Stimulated activated CD8-positive, alpha-beta memory T cell treated with anti-CD3 and anti-CD28 coated beads, Interleukin-12 subunit alpha, Interleukin-12 subunit beta, amount 100 ng/mL, for 24 hours (primary cell): ENCODE data around the gene COL4A2.

Source experiments
- DNase-seq: peaks from one replicate; pipeline ENCODE4 v3.0.0-alpha.2; 2020; ENCODE audit errors: extremely low read depth

COL4A2 gene

GRCh38 chr13:110454956-110455355 is 147.9 kb downstream of the COL4A2 start:
- DNase-seq, result no peak

- DNase-seq, result no peak
These were observed 148.4 kb downstream of the COL4A2 start for GRCh38 chr13:110455444-110455843.

GRCh38 chr13:110455941-110456340 is 148.9 kb downstream of the COL4A2 start:
- DNase-seq, result peak; percentile 27

- no peak for DNase-seq
These were observed 149.5 kb downstream of the COL4A2 start for GRCh38 chr13:110456550-110456949.

DNA sequence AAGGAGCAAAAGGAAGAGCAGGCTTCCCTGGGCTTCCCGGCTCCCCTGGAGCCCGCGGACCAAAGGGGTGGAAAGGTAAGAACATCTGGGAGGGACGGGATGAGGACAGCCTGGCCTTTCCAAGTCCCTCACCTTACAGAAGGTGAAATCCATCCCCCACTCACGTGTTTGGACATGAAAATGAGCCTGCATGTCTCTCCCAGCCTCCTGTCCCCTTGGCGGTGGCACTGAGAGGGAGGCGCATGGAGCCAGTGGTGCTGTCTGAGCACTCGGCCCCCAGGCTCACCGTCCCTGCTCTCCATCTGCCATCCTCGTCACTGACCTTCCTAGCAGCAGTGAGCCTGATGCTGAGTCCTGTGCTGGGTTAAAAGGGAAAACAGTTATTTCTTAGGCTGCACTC is 150.3 kb downstream of the COL4A2 start:
- DNase-seq, result no peak

DNA sequence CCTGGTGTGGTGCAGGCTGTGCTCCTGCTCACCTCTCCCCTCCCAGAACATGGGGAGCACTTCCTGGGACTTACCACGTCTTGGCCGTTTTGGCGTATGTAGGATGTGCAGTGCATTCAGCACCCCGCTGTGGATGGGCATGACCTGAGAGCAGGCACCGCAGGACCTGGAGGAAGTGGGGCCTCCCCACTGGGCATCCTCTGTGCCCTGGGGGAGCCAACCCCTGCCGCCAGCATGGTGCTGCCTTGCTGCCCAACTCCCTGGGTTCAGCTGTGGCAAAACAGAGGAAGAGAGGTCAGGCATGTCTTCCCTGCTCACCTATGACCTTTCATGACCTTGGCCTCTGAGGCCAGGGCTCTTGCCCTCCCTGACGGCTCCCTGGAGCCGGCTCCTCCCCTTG is 150.9 kb downstream of the COL4A2 start:
- no peak for DNase-seq

DNA sequence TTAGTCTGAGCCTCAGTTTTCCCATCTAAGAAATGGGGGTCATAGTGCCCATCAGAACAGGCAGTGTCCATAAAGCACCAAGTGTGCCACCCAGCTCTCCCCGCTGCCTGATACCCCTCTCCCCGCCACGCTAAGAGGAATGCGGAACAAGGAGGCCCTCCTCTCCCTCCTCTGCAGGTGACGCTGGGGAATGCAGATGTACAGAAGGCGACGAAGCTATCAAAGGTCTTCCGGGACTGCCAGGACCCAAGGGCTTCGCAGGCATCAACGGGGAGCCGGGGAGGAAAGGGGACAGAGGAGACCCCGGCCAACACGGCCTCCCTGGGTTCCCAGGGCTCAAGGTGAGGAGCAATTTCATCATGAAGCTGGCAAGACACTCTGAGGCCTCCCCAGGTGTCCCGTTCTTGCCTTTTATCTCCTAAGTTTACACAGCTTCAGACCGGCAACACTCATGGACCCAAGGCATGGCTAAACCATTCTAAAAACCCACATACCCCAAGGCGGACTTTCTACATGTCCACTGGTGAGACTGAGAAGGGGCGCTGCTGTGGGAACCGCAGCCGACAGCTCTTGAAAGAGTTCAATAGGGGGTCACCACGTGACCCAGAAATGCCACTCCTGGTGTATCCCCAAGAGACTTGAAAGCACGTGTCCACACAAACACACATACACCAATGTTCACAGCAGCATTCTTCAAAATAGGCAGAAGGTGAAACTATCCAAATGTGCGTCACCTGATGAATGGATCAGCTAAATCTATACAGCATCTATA is 151.7 kb downstream of the COL4A2 start:
- no peak for DNase-seq

DNA sequence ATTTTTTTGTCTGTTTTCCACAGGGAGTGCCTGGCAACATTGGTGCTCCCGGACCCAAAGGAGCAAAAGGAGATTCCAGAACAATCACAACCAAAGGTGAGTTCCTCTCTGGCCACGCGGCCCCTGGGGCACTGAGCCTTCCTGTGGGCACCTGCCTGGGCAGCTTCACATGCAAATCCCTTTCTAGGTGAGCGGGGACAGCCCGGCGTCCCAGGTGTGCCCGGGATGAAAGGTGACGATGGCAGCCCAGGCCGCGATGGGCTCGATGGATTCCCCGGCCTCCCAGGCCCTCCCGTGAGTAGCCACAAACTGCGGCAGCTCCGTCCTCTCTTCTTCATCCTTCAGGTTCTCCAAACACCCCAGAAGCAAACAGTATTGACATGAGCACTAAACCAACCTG is 155.0 kb downstream of the COL4A2 start:
- DNase-seq, result no peak

- no peak for DNase-seq
These were observed 156.1 kb downstream of the COL4A2 start for GRCh38 chr13:110463156-110463555.

DNA sequence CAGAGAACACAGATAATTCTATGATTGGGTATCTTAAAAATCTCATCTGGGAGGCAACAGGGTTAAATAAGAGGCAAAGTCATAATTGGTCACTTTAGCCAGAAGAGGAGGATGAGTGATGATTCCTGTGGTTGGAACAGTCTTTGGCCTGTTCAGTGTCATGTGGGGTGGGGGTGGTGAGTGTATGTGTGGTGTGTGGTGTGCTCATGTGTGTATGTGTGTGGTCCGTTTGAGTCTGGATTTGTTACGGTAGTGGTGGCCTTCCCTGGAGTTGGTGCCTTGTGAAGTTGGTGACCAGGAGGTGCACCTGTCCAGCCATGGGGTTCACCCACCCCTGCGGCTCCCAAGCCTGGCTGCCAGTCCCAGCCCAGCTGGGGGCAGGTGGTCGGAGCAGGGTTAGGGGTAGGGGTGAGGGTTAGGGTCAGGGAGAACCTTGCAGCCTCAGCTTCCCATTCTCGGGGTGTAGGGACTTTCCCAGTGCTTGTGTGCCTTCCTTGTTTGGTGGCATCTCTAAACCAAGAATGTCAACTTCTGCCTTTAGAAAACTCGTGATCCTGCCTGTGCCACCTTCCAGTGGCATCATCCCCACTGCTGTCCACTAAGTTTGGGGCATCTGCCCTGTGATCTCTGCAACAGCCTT is 156.9 kb downstream of the COL4A2 start:
- DNase-seq, result no peak

DNA sequence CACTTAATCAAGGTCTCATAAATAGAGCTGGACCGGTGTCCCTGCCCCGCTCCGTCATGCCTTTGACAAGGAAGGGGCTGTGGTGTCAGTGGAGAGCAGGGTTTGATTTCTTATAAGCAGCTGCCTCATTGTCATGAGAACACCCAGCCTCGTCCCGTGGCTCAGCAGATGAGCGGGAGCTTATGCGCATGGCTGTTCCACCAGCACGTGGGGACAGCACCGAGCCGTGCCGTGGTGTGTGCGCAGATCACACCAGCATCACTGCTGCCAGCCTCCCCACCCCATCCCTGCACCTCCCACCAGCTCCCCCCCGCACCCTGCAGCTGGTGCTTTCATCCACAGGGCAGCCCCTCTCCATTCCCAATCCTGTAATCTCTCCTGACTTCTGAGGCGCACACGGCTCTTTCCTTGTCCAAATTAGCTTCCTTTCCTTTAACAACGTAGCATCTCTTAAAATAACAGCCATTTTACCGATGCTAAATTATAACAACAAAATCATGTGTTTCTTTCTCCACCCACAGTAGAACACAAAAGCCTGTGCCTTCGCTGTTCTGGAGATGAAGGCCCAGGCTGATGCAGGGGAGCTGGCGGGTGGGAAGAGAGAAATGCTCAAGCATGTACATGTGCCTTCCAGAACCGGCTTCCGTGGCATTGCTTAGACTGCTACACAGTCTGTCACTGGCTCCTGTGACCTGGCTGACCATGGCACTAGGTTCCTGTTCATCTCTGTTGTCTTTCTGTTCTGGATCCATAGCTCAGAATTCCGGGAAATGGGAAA is 157.7 kb downstream of the COL4A2 start:
- DNase-seq, result no peak

GRCh38 chr13:110465696-110466095 is 158.6 kb downstream of the COL4A2 start:
- DNase-seq, result no peak

DNA sequence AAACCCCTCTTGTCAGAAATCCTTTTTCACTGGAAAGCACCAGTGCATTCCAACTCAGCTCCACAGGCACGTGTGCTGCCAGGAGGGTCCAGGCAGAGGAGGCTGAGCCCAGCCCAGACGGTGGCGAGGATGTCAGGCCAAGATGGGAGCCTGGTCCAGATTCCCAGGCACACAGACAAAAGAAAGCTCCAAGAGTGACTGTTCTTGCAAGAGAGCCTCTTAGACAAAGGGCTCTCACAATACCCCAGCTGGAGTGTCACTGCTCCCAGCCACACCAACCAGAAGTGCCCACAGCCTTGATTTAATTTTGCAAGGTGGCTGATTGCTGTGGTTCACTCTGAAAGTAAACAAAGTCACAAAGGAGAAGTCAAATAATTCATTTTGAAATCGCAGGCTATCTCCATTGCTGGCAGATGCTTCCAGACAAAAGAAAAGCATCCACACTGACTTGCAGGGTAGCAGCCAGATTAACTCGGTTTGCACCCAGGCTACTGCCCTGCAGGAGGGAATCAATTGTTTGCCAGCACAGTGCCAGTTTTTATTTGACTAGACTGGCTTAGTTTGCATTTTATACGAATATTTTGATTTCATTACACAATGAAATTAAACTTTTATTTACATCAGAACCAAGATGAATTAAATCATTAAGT is 159.3 kb downstream of the COL4A2 start:
- no peak for DNase-seq

DNA sequence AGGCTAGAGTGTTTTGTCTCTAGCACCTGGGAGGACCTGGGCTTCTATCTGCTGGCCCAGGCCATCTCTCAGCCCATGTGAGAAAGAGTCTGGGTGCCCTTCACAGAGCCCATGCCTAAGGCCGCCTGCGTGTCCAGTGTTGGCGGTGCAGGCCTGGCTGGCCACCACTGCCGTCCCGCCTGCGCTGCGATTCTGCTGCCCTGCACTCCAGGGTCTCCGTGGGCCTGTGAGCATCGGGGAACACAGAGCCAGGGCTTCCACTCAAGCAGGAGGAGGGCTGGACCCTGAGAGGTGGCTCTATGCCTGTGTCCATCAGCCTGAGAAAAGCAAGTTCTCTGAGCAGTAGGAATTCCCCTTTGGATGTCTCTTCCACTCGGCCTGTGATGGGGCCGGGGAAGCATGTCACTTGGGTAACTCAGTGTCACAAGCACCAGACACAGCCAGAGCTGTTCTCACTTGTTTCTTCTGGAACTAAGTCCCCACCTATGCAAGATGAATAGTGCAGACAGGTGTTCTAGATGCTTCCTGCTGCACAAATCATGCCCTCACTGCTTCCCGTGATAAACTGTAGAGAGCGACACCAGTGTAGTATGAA is 160.5 kb downstream of the COL4A2 start:
- no peak for DNase-seq

GRCh38 chr13:110468986-110469495 is 162.0 kb downstream of the COL4A2 start:
- no peak for DNase-seq

DNA sequence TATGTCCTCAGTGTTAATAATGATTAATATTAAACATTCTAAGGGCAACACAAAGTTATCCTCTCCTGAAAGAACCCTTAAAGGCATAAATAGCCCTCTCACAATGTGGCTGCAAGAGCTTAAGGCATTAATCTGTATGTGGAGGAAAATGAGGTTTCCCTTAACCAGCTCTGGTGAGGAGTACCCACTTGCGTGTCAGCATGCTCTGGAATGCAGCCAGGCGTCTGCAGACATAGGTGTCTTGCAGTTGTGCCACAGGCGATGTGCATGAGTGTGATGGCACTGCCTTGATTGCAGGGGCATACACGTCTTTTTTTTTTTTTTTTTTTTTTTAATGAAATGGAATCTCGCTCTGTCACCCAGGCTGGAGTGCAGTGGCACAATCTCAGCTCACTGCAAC is 162.5 kb downstream of the COL4A2 start:
- no peak for DNase-seq

- DNase-seq, result no peak
These were observed 163.4 kb downstream of the COL4A2 start for GRCh38 chr13:110470272-110471009.

- no peak for DNase-seq
These were observed 164.2 kb downstream of the COL4A2 start for GRCh38 chr13:110471156-110471832.

- DNase-seq, result no peak
These were observed 164.7 kb downstream of the COL4A2 start for GRCh38 chr13:110471833-110472162.

GRCh38 chr13:110472904-110473563 is 165.9 kb downstream of the COL4A2 start:
- DNase-seq, result no peak
